ENCODE data around the gene NTSR2. TPM values are rescaled to one million over a fixed set of nuclear protein-coding genes. Genes with fewer than 3 reads are reported as not detected.

NTSR2 gene
- total RNA-seq, 2 donors from 2014 or later, result not detected

DNA sequence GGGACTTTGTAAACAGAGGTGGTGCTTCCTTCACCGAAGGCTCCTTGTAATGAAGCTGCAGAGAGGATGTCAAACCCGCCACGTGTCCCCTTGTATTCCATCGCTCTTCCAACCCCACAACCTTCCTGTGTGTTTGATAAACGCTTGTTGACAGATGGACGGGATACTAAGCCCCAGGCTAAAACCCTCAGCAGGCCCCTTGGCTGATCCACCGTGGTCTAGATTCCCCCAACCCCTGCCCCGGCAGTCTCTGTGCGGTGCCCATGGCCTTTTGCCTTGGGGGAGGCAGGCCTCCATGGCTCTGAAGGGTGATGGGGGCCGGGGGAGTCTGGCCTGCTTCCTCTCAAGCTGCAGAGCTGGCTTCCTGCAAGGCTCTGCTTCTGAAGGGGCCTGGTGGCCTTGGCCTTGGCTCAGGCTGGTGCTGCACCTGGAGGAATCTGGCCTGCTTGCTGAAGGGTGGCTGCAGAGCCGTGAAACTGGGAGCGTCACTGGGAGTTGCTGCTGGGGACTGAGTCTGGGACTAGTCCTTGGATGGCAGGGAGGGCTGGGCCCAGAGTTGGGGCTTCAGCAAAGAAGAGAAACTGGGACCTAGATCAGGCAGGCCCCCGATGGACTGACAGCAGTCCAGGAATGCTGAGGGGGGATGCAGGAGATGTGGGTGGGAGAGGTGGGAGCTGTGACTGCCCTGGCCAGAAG, 9.6 kb upstream of the NTSR2 start:
- ATAC-seq (ENCODE audit: insufficient number of reproducible peaks, low FRiP score, low read depth), result no peak
- Histone ChIP-seq H3K4me1 (ENCODE audit: control insufficient read depth in 1 of 2, low read depth in 2 of 2) (peaks cover 5 to 10% of the 10 kb centered on the region in 2 donors), H3K27me3 (replicated peaks; ENCODE audit: insufficient read depth) (no peaks in the 10 kb centered on the region), H3K27ac (no peak overlapping the region), H3K36me3 (no peaks in the 10 kb centered on the region), H3K9me3 (no peaks in the 10 kb centered on the region), H3K4me3 (no peak overlapping the region)
- TF ChIP-seq, protein P1, sequence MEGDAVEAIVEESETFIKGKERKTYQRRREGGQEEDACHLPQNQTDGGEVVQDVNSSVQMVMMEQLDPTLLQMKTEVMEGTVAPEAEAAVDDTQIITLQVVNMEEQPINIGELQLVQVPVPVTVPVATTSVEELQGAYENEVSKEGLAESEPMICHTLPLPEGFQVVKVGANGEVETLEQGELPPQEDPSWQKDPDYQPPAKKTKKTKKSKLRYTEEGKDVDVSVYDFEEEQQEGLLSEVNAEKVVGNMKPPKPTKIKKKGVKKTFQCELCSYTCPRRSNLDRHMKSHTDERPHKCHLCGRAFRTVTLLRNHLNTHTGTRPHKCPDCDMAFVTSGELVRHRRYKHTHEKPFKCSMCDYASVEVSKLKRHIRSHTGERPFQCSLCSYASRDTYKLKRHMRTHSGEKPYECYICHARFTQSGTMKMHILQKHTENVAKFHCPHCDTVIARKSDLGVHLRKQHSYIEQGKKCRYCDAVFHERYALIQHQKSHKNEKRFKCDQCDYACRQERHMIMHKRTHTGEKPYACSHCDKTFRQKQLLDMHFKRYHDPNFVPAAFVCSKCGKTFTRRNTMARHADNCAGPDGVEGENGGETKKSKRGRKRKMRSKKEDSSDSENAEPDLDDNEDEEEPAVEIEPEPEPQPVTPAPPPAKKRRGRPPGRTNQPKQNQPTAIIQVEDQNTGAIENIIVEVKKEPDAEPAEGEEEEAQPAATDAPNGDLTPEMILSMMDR (IDR thresholded peaks at IDR 0.05), result no peak
- no peak for DNase-seq (ENCODE audit: low spot score)

DNA sequence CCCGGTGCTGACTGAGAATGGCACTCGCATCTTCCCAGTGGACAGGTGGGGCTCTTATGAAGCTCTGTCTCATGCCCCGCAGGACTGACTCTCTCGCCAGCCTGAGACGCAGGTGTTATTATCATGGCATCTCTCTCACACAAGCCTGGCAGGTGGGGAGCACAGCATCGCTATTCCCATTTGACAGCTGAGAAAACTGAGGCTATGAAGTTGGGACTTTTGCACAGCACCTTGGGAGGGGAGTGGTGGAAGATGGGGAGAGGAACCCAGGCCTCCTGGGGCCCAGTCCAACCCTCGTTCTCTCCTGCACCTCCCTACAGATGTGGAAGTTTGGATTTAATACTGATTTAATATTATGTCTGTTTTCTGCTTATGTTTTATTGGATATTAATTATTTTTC, 9.0 kb upstream of the NTSR2 start:
- ATAC-seq (ENCODE audit: insufficient number of reproducible peaks, low FRiP score, low read depth) (no peak), DNase-seq (ENCODE audit: low spot score) (no peak)
- no peak overlapping the region for H3K27ac ChIP-seq

DNA sequence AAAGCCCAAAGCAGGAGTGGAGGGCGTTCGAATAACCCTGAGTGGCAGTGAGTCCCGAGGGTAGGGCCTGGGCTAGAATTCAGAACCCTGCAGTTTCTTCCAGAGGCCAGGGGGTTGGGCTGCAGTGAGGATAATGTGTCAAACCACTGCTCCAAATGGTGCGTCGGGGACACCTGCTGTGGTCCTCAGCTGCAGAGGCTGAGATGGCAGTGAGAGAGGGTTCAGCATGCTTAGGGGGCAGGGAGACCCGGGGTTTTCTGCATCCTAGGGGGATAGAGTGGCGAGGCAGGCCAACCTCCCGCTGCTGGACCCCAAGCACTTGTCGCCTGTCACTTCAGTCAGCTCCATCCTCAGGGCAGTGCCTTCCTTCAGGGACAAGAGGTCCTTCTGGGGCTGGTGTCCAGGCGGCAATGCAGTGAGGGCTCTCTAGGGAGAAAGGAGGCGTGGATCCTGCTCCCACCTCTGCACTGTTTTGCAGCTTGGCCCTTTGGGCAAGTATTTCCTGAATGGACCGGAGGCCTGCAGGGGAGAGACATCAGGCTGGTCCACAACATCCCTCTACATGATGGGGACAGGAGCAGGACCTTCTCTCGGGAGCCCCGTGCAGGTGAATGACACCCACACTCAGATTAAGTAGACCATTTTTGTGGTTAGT, 8.4 kb upstream of the NTSR2 start:
- TF ChIP-seq, protein P1 (IDR thresholded peaks at IDR 0.05), result no peak
- H3K9me3 ChIP-seq, result no peaks in the 10 kb centered on the region
- DNase-seq (ENCODE audit: low spot score) (no peak), ATAC-seq (ENCODE audit: insufficient number of reproducible peaks, low FRiP score, low read depth) (no peak)
- no peak overlapping the region for H3K27ac ChIP-seq
- no peaks in the 10 kb centered on the region for H3K36me3 ChIP-seq
- H3K4me1 ChIP-seq (ENCODE audit: control insufficient read depth in 1 of 2, low read depth in 2 of 2), result peaks cover 0 to under 1% of the 10 kb centered on the region in 2 donors
- no peak overlapping the region for H3K4me3 ChIP-seq
- H3K27me3 ChIP-seq (replicated peaks; ENCODE audit: insufficient read depth), result no peaks in the 10 kb centered on the region

More for the DNA sequence above, 9.0 kb upstream of the NTSR2 start:
- TF ChIP-seq, protein P1 (IDR thresholded peaks at IDR 0.05), result no peak
- H3K36me3 ChIP-seq, result no peaks in the 10 kb centered on the region
- H3K4me3 ChIP-seq, result no peak overlapping the region
- peaks cover 5 to 6% of the 10 kb centered on the region in 2 donors for H3K4me1 ChIP-seq (ENCODE audit: control insufficient read depth in 1 of 2, low read depth in 2 of 2)
- H3K9me3 ChIP-seq, result no peaks in the 10 kb centered on the region
- no peaks in the 10 kb centered on the region for H3K27me3 ChIP-seq (replicated peaks; ENCODE audit: insufficient read depth)

DNA sequence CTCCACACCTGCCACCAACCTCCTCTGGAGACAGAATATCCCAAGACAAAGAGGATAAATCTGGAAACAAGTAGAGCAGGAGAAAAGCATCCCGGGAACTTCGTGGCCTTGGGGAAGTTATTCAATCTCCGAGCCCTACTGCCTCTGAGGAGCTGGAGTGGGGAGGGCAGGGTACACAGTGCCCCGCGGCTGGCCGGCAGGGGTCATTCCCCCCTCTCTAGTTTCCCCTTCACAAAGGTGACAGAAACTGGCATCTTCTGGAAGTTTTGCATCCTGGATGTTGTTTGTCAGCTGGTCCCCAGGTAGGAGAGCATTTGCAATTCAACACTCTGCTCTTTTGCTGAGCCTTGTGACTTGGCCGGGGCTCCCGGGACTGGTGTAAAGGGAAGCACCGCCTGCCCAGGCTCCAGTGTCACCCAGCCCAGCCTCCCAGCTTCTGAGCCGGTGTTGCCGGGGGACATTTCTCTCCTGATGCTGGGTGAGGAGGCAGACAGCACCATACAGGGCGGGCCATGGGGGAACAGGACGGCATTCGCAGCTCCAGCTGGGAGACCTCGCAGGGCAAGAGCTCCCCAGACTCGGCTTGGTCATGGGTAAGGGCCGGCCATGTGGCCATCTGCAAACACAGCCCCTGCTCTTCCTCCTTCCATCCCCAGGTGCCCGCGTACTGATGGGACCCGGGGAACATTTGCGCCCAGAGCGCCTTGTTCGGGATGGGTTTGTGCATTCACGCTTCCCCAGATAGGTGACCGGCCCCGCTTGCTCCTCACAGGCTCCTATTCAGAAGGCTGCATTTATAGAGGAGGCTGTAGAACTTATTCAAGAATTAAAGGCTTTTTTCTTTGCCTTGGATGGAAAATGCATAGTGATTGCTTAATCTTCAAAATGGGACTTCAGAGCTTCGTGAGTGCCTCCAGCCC, 7.4 kb upstream of the NTSR2 start:
- H3K27me3 ChIP-seq (replicated peaks; ENCODE audit: insufficient read depth), result no peaks in the 10 kb centered on the region
- DNase-seq (ENCODE audit: low spot score) (no peak), ATAC-seq (ENCODE audit: insufficient number of reproducible peaks, low FRiP score, low read depth) (no peak)
- no peaks in the 10 kb centered on the region for H3K36me3 ChIP-seq
- no peak overlapping the region for H3K27ac ChIP-seq
- H3K9me3 ChIP-seq, result no peaks in the 10 kb centered on the region
- H3K4me3 ChIP-seq, result no peak overlapping the region
- TF ChIP-seq, protein P1 (IDR thresholded peaks at IDR 0.05), result no peak
- no peaks in the 10 kb centered on the region for H3K4me1 ChIP-seq (ENCODE audit: control insufficient read depth in 1 of 2, low read depth in 2 of 2)

DNA sequence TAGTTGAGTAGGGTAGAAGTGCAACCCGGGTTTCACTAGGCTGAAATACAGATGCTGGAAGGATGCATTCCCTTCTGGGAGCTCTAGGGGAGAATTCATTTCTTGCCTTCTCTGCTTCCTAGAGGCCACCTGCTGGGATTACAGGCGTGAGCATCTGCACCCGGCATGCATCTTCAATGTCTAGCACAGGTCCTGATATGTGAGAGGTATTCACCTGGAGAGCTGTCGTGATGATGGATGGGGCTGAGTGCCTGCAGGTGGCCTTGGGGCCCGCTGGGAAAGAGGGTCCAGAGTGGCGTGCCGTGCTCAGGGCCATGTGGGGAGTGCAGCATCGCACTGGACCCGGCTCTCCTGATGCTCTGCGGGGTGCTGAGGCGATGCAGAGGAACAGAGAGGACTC, 6.6 kb upstream of the NTSR2 start:
- Histone ChIP-seq H3K36me3 (no peaks in the 10 kb centered on the region), H3K4me1 (ENCODE audit: control insufficient read depth in 1 of 2, low read depth in 2 of 2) (no peaks in the 10 kb centered on the region), H3K4me3 (no peak overlapping the region), H3K9me3 (no peaks in the 10 kb centered on the region), H3K27me3 (replicated peaks; ENCODE audit: insufficient read depth) (no peaks in the 10 kb centered on the region), H3K27ac (no peak overlapping the region)
- DNase-seq (ENCODE audit: low spot score) (no peak), ATAC-seq (ENCODE audit: insufficient number of reproducible peaks, low FRiP score, low read depth) (no peak)
- TF ChIP-seq, protein P1 (IDR thresholded peaks at IDR 0.05), result no peak

Measured in thoracic aorta (tissue), 2 donors.